GM04504 (cell line): ENCODE measurements around the gene CLDN9.
A peak's percentile ranks its signal among the peaks of the same experiment; 100 is the strongest.

Source experiments
- DNase-seq: peaks from one replicate; pipeline ENCODE4 v3.0.0-alpha.2; 2012; ENCODE audit warnings: low read depth

CLDN9 gene

GRCh38 chr16:3012828-3013420 is at the start of gene CLDN9:
Gene CLDN9, plus strand, starts transcription at chr16:3012923. Its CDS starts 440 bp downstream, at chr16:3013363.
- DNase-seq: no peak

- no peak for DNase-seq
These were observed 49.5 kb upstream of the CLDN9 start for GRCh38 chr16:2963074-2963722.

GRCh38 chr16:2963723-2964474 is 48.8 kb upstream of the CLDN9 start, which contains the start of gene KREMEN2:
Gene KREMEN2, plus strand, starts transcription at chr16:2964275. Its CDS starts 246 bp downstream, at chr16:2964521.
- DNase-seq: no peak

GRCh38 chr16:2964475-2965336 is 48.0 kb upstream of the CLDN9 start:
- DNase-seq: no peak

- DNase-seq: no peak
These were observed 46.5 kb upstream of the CLDN9 start for GRCh38 chr16:2966043-2966807.

GRCh38 chr16:2966808-2967191 is 45.9 kb upstream of the CLDN9 start:
- no peak for DNase-seq

- no peak for DNase-seq
These were observed 45.5 kb upstream of the CLDN9 start for GRCh38 chr16:2967211-2967631.

- no peak for DNase-seq
These were observed 45.0 kb upstream of the CLDN9 start for GRCh38 chr16:2967721-2968161.

GRCh38 chr16:2968368-2968737 is 44.4 kb upstream of the CLDN9 start:
- no peak for DNase-seq

GRCh38 chr16:2968738-2969544 is 43.8 kb upstream of the CLDN9 start, which contains the start of gene PAQR4:
Gene PAQR4, plus strand, starts transcription at chr16:2969348. Its CDS starts 327 bp downstream, at chr16:2969675.
- DNase-seq: peak; percentile 76

GRCh38 chr16:2969545-2970521 is 42.9 kb upstream of the CLDN9 start:
- DNase-seq: no peak

GRCh38 chr16:2970563-2970962 is 42.2 kb upstream of the CLDN9 start:
- no peak for DNase-seq

GRCh38 chr16:2971134-2971984 is 41.4 kb upstream of the CLDN9 start:
- DNase-seq: no peak

GRCh38 chr16:2971985-2972784 is 40.5 kb upstream of the CLDN9 start:
- no peak for DNase-seq

GRCh38 chr16:2973093-2973492 is 39.6 kb upstream of the CLDN9 start:
- DNase-seq: no peak

GRCh38 chr16:2973605-2974318 is 39.0 kb upstream of the CLDN9 start:
- no peak for DNase-seq
